K562 (cell line): Measurements from ENCODE around the gene PLK1. TPM values are rescaled to one million over a fixed set of nuclear protein-coding genes. Genes with fewer than 3 reads are reported as not detected.

Experiments
- MYC ChIP-seq, 2 experiments: fragments of 250-450 bp in 1 of 2; sonication (Bioruptor Pico) in 1 of 2; IDR thresholded peaks; 2 replicates each; pipeline versions ENCODE4 v1.5.1 to v1.6.1; 2012 to 2021; ENCODE audit warnings: low read depth in 2 of 2, borderline replicate concordance in 1 of 2, improper control_type of control experiment in 1 of 2, low read length in 1 of 2, mild to moderate bottlenecking in 1 of 2, moderate library complexity in 1 of 2
- NR4A1 ChIP-seq, 2 experiments: fragments of 250-450 bp in 1 of 2; fragments of 450-650 bp in 1 of 2; sonication (Bioruptor Pico) in 1 of 2; IDR thresholded peaks; 2 replicates each; pipeline versions ENCODE4 v1.4.0 to v1.6.1; 2016 to 2020; ENCODE audit warnings: mild to moderate bottlenecking in 2 of 2, missing compliant biosample characterization in 1 of 2, missing genetic modification characterization in 1 of 2, moderate library complexity in 1 of 2
- polyA plus RNA-seq, 8 experiments: library from polyadenylated mRNA; depleted of rRNA in 4 of 8; stranded (reverse) in 5 of 8; unstranded in 3 of 8; fragments of >200 nt; fragmentation: Nextera tagmentation in 2 of 8; fragmentation: Illumina TruSeq in 1 of 8; extraction: Ambion mirVana in 2 of 8; extraction: Trizol in 1 of 8; gene quantifications; 2 replicates each; pipeline versions ENCODE4 v1.2.1 to v1.2.3, GENCODE V29; 2011 to 2014; ENCODE audit warnings: inconsistent platforms in 1 of 8, missing spikeins in 1 of 8
- total RNA-seq, 7 experiments: library from RNA; depleted of rRNA in 6 of 7; stranded (reverse); fragments of >200 nt in 6 of 7; fragmentation: Illumina TruSeq in 2 of 7; extraction: Trizol in 2 of 7; gene quantifications; 2 replicates each; pipeline versions ENCODE4 v1.2.1 to v1.2.3, GENCODE V29; 2011 to 2021; ENCODE audit warnings: low replicate concordance in 1 of 7
- TF ChIP-seq, protein P1 (sequence below): fragments of 450-650 bp; conservative IDR thresholded peaks from 2 replicates; pipeline ENCODE4 v1.6.1; 2016; ENCODE audit warnings: missing genetic modification characterization, low read depth, mild to moderate bottlenecking, missing compliant biosample characterization, moderate library complexity
- TF ChIP-seq, protein P2 (sequence below): fragments of 450-650 bp; IDR thresholded peaks from 2 replicates; pipeline ENCODE4 v1.6.1; 2016; ENCODE audit warnings: low read depth
- TF ChIP-seq, protein P3 (sequence below): sonication (generic); formaldehyde crosslinking; IDR thresholded peaks from 2 replicates; pipeline ENCODE4 v1.8.0; 2022; ENCODE audit warnings: mild to moderate bottlenecking, missing genetic modification reagents
- TF ChIP-seq, protein P4 (sequence below), 3 experiments: fragments of 200-800 bp in 1 of 3; sonication (Bioruptor generic) in 1 of 3; sonication (generic) in 1 of 3; formaldehyde crosslinking in 1 of 3; IDR thresholded peaks; 2 replicates each; pipeline versions ENCODE4 v1.6.1 to v1.8.0; 2016 to 2022; ENCODE audit warnings: mild to moderate bottlenecking in 2 of 3, missing compliant biosample characterization in 2 of 3, missing genetic modification characterization in 2 of 3, missing genetic modification reagents in 1 of 3

The PLK1 gene
- total and polyA plus RNA-seq, 9 of the 15 experiments (the other 6 are each of a cell fraction or from before 2014, with no cell fraction given), result 13.6 to 212 (median 45.5) TPM

DNA sequence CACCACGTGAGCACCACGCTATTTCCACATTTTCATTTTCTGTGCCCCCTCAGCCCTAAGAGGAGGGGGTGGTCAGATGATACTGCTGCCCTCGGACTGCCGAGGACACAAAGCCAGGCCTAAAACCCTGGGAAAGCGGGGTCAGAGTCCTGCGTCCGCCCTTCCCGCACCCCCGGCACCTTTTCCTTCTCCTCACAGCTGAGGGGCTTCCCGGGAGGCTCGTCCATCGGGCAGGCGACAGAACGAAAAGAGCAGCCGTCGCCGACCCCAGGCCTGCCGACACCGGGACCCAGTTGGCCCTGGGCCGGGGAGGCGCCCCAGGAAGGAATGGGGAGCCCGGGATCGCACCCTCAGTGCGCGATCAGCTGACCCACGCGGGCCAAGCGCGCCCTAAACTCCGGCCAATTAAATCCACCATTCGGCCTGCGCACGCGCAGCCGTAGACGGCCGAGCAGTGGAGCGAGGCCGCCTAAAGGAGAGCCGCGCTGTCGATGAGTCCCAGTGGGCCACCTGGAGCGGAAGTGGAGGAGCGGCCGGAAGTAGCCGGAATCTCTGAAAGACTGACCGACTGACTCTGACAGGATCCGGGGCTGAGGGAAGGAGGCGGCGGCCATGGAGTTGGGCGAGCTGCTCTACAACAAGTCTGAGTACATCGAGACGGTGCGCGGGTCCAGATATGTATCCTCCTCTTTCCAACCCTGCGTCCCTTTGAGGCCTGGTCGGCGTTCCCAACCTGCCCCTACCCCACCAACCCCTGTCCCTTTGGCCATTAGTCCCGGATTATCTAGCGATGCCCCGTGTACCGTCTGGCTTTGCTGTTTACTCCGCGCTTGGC, 37.5 kb upstream of the PLK1 start, which contains the start of the genes DCTN5 and PALB2 (continued):
- TF ChIP-seq, protein P1, sequence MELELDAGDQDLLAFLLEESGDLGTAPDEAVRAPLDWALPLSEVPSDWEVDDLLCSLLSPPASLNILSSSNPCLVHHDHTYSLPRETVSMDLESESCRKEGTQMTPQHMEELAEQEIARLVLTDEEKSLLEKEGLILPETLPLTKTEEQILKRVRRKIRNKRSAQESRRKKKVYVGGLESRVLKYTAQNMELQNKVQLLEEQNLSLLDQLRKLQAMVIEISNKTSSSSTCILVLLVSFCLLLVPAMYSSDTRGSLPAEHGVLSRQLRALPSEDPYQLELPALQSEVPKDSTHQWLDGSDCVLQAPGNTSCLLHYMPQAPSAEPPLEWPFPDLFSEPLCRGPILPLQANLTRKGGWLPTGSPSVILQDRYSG (tag), result no peak
- TF ChIP-seq, protein P2, sequence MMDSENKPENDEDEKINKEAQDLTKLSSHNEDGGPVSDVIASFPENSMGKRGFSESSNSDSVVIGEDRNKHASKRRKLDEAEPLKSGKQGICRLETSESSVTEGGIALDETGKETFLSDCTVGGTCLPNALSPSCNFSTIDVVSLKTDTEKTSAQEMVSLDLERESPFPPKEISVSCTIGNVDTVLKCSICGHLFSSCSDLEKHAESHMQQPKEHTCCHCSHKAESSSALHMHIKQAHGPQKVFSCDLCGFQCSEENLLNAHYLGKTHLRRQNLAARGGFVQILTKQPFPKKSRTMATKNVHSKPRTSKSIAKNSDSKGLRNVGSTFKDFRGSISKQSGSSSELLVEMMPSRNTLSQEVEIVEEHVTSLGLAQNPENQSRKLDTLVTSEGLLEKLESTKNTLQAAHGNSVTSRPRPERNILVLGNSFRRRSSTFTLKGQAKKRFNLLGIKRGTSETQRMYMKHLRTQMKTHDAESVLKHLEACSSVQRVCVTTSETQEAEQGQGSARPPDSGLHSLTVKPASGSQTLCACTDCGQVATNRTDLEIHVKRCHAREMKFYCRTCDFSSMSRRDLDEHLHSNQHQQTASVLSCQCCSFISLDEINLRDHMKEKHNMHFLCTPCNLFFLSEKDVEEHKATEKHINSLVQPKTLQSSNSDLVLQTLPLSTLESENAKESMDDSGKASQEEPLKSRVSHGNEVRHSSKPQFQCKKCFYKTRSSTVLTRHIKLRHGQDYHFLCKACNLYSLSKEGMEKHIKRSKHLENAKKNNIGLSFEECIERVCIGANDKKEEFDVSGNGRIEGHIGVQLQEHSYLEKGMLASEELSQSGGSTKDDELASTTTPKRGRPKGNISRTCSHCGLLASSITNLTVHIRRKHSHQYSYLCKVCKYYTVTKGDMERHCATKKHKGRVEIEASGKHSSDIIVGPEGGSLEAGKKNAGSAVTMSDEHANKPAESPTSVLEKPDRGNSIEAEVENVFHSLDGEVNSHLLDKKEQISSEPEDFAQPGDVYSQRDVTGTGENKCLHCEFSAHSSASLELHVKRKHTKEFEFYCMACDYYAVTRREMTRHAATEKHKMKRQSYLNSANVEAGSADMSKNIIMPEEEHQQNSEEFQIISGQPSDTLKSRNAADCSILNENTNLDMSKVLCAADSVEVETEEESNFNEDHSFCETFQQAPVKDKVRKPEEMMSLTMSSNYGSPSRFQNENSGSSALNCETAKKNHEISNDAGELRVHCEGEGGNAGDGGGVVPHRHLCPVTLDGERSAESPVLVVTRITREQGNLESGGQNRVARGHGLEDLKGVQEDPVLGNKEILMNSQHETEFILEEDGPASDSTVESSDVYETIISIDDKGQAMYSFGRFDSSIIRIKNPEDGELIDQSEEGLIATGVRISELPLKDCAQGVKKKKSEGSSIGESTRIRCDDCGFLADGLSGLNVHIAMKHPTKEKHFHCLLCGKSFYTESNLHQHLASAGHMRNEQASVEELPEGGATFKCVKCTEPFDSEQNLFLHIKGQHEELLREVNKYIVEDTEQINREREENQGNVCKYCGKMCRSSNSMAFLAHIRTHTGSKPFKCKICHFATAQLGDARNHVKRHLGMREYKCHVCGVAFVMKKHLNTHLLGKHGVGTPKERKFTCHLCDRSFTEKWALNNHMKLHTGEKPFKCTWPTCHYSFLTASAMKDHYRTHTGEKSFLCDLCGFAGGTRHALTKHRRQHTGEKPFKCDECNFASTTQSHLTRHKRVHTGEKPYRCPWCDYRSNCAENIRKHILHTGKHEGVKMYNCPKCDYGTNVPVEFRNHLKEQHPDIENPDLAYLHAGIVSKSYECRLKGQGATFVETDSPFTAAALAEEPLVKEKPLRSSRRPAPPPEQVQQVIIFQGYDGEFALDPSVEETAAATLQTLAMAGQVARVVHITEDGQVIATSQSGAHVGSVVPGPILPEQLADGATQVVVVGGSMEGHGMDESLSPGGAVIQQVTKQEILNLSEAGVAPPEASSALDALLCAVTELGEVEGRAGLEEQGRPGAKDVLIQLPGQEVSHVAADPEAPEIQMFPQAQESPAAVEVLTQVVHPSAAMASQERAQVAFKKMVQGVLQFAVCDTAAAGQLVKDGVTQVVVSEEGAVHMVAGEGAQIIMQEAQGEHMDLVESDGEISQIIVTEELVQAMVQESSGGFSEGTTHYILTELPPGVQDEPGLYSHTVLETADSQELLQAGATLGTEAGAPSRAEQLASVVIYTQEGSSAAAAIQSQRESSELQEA, result no peak
- TF ChIP-seq, protein P3, sequence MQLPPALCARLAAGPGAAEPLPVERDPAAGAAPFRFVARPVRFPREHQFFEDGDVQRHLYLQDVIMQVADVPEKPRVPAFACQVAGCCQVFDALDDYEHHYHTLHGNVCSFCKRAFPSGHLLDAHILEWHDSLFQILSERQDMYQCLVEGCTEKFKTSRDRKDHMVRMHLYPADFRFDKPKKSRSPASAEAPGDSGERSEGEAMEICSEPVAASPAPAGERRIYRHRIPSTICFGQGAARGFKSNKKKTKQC (CRISPR knock-in tag), result 0 out of 2 replicates have a peak, but pooled peaks have one; percentile 47
- peak; percentile 94 for TF ChIP-seq MYC (IDR thresholded peaks at IDR 0.05; ENCODE audit: low read depth, low read length)
- 0 out of 2 replicates have a peak, but pooled peaks have one; percentile 64 for TF ChIP-seq MYC (CRISPR knock-in tag; IDR thresholded peaks at IDR 0.05; ENCODE audit: borderline replicate concordance, low read depth)
- TF ChIP-seq, protein P4, sequence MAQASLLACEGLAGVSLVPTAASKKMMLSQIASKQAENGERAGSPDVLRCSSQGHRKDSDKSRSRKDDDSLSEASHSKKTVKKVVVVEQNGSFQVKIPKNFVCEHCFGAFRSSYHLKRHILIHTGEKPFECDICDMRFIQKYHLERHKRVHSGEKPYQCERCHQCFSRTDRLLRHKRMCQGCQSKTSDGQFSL (CRISPR knock-in tag; IDR thresholded peaks at IDR 0.05), result 0 out of 2 replicates have a peak, but pooled peaks have one; percentile 29
- TF ChIP-seq, protein P4 (tag; IDR thresholded peaks at IDR 0.05), result no peak; a peak in 1 of 4 replicates
- 0 out of 2 replicates have a peak, but pooled peaks have one; percentile 33 for TF ChIP-seq NR4A1 (CRISPR knock-in tag; IDR thresholded peaks at IDR 0.05)
- 0 out of 2 replicates have a peak, but pooled peaks have one; percentile 51 for TF ChIP-seq NR4A1 (tag; IDR thresholded peaks at IDR 0.05)
